WERI-Rb-1 (cell line): Measurements from ENCODE around the gene CROCC.

ENCODE experiments used
- DNase-seq: peaks from one replicate; pipeline ENCODE4 v3.0.0-alpha.2; 2020
- H3K27ac ChIP-seq: fragments of 250-450 bp; sonication (Bioruptor Pico); 2 replicates; pipeline ENCODE4 v1.5.1; 2020; ENCODE audit warnings: mild to moderate bottlenecking, moderate library complexity
- H3K27me3 ChIP-seq: fragments of 250-450 bp; sonication (Bioruptor Pico); 2 replicates; pipeline ENCODE4 v1.5.1; 2021; ENCODE audit warnings: mild to moderate bottlenecking, low read depth, moderate library complexity; ENCODE audit not compliant: insufficient read depth, severe bottlenecking
- H3K36me3 ChIP-seq: fragments of 250-450 bp; sonication (Bioruptor Pico); 2 replicates; pipeline ENCODE4 v1.5.1; 2020; ENCODE audit warnings: mild to moderate bottlenecking, moderate library complexity
- H3K4me3 ChIP-seq: 2 replicates; pipeline ENCODE4 v1.5.1; 2011; ENCODE audit warnings: low read depth, mild to moderate bottlenecking, control low read depth, low read length
- H3K9me3 ChIP-seq: fragments of 250-450 bp; sonication (Bioruptor Pico); 2 replicates; pipeline ENCODE4 v1.5.1; 2021; ENCODE audit warnings: mild to moderate bottlenecking, moderate library complexity; ENCODE audit not compliant: severe bottlenecking
- CTCF ChIP-seq: IDR thresholded peaks from 2 replicates; pipeline ENCODE4 v1.5.1; 2011; ENCODE audit warnings: low read depth, mild to moderate bottlenecking, control low read depth, inconsistent platforms, low read length

CROCC gene

GRCh38 chr1:17016317-17016661, 94.6 kb downstream of the CROCC start:
- no peak overlapping the region for H3K27ac ChIP-seq

GRCh38 chr1:17017435-17017834, 95.7 kb downstream of the CROCC start:
- H3K27ac ChIP-seq: no peak overlapping the region
- H3K4me3 ChIP-seq: no peak overlapping the region
- no peaks in the 10 kb centered on the region for H3K9me3 ChIP-seq
- DNase-seq: no peak
- peaks cover 44% of the 10 kb centered on the region for H3K36me3 ChIP-seq
- no peak for TF ChIP-seq CTCF
- H3K27me3 ChIP-seq: no peaks in the 10 kb centered on the region

More at GRCh38 chr1:17016317-17016661, 94.6 kb downstream of the CROCC start:
- Histone ChIP-seq H3K4me3 (no peak overlapping the region), H3K27me3 (no peaks in the 10 kb centered on the region), H3K36me3 (peaks cover 33% of the 10 kb centered on the region), H3K9me3 (no peaks in the 10 kb centered on the region)
- TF ChIP-seq CTCF: no peak
- no peak for DNase-seq

- Histone ChIP-seq H3K27me3 (no peaks in the 10 kb centered on the region), H3K36me3 (peaks cover 55% of the 10 kb centered on the region), H3K27ac (no peak overlapping the region), H3K9me3 (no peaks in the 10 kb centered on the region), H3K4me3 (no peak overlapping the region)
- no peak for DNase-seq
- no peak for TF ChIP-seq CTCF
Measured at GRCh38 chr1:17018849-17019248, 97.1 kb downstream of the CROCC start.

GRCh38 chr1:17020502-17020901, 98.8 kb downstream of the CROCC start:
- TF ChIP-seq CTCF: no peak
- Histone ChIP-seq H3K27ac (no peak overlapping the region), H3K27me3 (no peaks in the 10 kb centered on the region), H3K36me3 (peaks cover 63% of the 10 kb centered on the region), H3K4me3 (no peak overlapping the region), H3K9me3 (no peaks in the 10 kb centered on the region)
- DNase-seq: no peak

GRCh38 chr1:17021896-17022295, 100.2 kb downstream of the CROCC start:
- Histone ChIP-seq H3K27me3 (no peaks in the 10 kb centered on the region), H3K36me3 (peaks cover 73% of the 10 kb centered on the region), H3K9me3 (no peaks in the 10 kb centered on the region), H3K27ac (no peak overlapping the region), H3K4me3 (no peak overlapping the region)
- no peak for DNase-seq
- TF ChIP-seq CTCF: no peak
